Left lobe of liver (tissue), 2 donors: Measurements from ENCODE around the gene MAP3K20. TPM values are rescaled to one million over a fixed set of nuclear protein-coding genes. Genes with fewer than 3 reads are reported as not detected.
"Not testable (repeated sequence)": the region's sequence is repeated elsewhere in the genome, so short reads cannot be mapped to it uniquely, and the experiment has no call there.

ENCODE experiments used
- ATAC-seq: fragments of 200-7000 bp; cut with Tn5 transposase; one replicate; pipeline ENCODE4 v1.9.1; 2020; ENCODE audit warnings: mild to moderate bottlenecking, moderate library complexity
- DNase-seq: peaks from one replicate; pipeline ENCODE4 v3.0.0-alpha.2; 2020; ENCODE audit warnings: low spot score
- total RNA-seq: library from RNA; stranded (reverse); gene quantifications from one replicate; pipeline ENCODE4 v1.2.1, GENCODE V29; 2021
- donor health status: DM: no; HTN: no; CAD: no; lungs with moderate emphysema.
- donor health status: DM: no; HTN: yes; CAD: no.

MAP3K20 gene
- total RNA-seq, 1 donor from 2014 or later = 13.7 TPM

DNA sequence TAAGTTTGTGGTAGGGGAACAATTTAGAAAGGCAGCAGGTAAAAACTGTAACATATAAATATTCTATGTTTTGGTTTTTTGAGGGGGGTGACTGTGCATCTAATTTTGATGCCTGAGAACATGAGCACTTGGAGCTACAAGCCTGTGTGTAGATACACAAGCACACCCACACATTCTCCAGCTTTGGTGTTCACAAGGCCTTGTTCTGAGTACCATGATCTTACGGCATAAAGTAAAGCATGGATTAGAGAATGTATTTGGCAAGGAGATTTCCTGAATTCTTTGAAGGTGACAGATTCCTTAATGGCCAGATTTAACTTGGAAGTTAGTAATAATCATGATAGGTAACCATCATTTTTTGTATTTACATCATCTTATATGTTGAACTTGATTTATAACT is 42.7 kb downstream of the MAP3K20 start:
- ATAC-seq = no peak
- no peak for DNase-seq

DNA sequence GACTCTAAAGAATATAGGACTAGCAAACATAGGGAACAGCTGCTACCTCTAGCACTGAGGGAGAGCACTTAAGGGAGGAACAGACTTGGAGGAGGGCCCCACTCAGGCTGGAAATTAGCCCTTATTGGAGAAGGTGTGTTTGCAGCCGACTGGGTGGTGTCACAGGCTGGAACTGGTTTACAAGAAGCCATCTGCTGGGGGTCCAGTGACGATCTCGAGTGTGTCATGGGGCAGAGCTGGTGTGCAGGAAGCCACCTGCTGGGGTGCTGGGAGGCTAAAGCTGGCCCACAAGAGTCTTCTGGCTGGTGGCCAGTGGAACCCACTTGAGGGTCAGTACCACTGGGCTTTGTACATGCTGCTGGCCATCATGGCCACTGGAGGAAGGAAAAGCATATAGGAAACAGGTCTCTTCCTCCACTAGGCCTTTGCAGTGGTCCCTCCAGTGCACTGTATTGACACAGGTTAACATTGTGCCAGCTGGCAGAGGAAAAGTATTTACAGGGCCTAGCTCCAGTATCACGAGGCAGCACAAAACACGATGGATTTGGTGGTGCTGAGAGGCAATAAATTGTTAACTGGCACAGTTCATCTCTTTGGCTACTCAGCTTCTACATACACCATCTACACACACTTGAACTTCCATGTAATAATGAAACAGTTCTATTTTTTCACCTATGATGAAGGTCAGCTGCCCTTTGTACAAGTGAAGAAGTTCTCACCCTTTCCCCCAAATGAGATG is 43.6 kb downstream of the MAP3K20 start:
- peak; percentile 54 for DNase-seq

DNA sequence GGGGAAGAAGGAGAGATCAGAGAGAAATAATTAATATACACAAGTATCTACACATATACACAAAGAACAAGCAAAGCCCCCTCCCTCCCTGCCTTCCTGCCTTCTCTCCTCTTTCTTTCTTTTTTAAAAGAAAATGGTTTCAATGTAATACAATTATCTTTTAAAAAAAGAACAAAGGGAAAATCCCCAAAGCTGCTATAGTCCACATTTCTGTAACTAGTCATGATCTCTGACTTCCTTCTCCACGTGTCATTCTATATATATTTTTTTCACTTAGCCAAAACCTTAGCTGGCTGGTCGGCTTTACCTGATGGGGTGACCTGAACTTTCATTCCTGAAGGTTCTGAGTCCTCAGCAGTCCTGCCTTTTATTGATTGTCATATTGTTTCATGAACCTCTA is 44.3 kb downstream of the MAP3K20 start:
- ATAC-seq (no peak), DNase-seq (no peak)

More for the DNA sequence above, 43.6 kb downstream of the MAP3K20 start:
- ATAC-seq = peak; percentile 94

DNA sequence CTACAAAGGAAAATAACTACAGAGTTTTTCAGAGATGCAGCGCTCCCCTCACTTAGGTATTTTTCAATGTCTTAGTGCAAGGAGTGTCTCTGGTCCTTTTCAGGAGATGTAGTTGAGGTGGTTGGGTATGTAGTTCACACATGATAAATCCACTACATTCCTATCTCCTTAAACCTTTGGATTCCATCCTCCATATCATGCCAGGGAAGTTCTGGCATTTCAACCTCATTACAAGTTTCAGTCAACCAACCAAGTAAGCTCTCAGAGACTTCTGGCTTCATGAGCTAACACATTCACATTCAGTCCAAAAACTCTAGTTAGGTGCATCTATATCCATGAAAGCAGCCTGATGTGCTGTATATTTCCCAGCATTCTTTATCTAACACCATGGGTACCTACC is 47.3 kb downstream of the MAP3K20 start:
- ATAC-seq = no peak

DNA sequence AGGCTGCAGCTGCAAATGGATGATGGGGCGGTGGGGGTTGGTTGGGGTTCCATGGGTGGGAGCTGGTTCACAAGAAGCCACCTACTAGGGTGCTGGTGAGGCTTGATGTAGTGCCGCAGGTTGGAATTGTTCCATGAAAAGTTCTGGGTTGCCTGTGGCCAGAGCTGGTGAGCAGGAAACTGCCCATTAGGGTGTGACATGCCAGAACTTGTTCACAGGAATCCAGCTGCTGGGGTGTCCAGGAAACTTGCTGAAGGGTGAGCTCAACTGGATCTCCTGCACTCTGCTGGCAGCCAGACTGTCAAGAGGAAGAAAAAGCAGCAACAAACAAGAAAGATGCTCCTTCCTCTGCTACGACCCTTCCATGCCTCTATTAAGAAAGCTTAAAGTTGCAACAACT is 48.8 kb downstream of the MAP3K20 start:
- no peak for DNase-seq
- no peak for ATAC-seq

More for the DNA sequence above, 47.3 kb downstream of the MAP3K20 start:
- DNase-seq = no peak

DNA sequence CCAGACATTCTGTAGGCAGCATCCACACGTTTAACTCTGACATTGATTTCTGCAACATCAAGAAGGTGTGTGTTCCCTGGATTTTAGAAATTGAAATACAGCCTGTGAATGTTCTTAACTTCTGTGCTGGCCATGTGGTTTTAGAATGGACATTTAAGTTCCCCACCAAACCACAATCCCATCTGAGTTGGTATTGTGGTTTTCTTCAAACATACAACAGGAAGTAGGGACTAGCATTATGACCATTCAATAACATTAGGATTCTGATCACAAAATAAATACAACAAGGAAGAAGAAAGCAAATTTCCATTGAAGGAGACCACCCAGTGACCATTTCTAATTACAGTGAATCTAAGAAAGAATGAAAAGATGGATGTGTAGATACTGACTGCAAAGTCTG is 51.2 kb downstream of the MAP3K20 start:
- no peak for ATAC-seq
- no peak for DNase-seq

DNA sequence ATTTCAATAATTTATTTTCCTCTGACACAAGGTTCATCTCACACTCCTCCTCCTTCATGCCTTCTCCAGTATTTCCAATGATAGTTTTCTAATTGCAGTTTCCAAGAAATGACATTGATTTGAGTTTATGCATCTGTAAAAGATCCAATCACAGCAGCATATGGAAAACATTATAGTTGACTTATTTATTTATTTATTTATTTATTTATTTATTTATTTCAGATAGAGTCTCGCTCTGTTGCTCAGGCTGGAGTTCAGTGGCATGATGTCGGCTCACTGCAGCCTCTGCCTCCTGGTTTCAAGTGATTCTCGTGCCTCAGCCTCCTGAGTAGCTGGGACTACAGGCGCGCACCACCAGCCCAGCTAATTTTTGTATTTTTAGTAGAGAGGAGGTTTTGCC is 52.5 kb downstream of the MAP3K20 start:
- not testable (repeated sequence) for ATAC-seq, DNase-seq

DNA sequence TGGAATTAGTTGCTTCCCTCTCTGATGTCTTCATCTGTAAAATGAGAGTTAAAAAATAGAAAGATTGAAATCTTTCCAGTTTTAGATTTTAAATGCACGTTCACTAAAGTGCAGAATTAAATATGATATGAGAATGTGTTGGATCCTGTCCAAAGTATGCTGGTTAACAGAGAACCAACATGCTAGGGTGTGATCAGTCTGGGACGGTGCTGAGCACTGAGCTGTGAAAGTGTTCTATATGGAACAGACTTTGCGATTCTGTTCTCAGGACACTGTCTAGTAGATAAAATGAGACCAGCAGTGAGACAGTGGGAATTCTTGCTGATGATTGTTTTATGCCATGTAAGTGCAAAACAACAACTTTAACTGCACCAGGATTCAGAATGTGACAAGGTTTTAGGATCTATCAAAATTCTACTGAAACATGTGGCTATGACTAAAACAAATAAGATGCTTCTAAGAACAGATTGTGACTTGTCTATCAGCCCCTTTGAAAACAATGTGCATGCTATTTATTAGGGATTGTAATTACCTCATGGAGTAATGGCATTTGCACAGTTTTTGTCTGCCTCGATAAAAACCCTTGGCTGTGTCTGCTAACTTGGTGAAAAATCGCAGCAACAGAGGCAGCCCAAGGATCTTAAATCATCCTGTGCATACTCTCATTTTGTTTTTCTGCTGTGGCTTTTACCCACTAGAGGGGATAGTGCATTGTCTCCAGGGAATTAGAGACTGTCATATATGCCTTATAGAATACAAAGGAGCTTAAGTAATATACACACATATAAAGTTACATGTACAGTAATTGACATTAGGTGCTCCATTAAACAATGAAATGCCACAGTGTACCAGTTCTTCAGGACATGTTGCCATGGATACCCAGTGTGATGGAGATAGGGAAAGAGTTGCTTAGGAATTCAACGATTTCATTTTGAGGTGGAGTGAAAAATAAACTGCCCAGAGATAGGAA is 55.1 kb downstream of the MAP3K20 start:
- DNase-seq (no peak), ATAC-seq (no peak)

DNA sequence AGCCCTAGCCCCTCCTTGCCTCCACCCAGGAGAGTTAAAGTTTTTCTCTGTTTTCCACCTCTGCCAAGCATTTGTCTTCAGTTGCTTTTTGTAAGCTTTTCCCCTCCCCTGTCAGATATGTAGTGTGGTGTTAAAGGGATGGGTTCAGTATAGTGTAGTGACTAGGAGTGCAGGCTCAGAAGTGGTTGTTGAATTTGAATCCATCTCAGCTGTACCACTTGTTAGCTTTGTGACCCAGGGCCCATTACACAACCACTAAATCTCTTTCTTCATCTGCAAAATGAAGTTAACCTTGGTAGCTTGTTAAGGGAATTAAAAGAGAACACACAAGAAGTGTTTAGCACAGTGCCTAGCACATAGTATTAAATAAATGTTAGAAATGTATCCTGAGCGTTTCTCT is 56.9 kb downstream of the MAP3K20 start:
- peak; percentile 60 for ATAC-seq
- DNase-seq = no peak

DNA sequence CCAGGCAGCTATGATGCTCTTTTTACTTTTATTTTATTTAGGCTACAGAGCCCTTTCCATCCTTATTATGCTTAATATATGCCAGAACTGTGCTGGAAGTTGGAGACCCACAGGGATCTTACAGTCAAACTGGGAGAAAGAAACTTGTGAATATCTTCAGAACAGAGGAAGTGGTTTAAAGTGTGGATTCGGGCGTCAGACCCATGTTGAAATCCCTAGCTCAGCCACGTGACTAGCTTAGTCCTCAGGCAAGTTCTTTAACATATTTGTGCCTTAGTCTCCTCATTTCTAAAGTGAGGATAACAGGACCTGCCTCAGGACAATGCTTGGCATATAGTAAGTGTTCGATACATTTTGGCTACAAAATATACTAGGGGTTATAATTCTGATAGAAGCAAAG is 59.1 kb downstream of the MAP3K20 start:
- DNase-seq (no peak), ATAC-seq (no peak)

DNA sequence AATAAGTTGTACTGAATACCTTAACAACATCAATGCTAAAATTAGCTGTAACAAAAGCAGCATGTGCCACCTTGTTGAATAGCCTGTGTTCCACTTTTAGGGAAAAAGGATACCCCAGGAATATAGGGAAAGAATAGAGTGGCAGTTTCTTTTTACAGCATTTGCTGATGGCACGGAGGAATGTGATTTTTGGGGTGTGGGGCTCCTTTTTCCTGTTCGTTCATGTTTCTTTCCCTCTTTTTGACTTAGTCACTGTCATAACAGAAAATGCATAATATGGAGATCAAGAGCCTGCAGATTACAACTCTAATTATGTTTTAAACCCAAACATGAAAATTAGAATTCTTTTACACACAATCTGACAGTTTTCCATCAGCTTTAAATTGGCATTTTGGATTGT is 60.4 kb downstream of the MAP3K20 start:
- ATAC-seq = no peak
- DNase-seq = no peak

DNA sequence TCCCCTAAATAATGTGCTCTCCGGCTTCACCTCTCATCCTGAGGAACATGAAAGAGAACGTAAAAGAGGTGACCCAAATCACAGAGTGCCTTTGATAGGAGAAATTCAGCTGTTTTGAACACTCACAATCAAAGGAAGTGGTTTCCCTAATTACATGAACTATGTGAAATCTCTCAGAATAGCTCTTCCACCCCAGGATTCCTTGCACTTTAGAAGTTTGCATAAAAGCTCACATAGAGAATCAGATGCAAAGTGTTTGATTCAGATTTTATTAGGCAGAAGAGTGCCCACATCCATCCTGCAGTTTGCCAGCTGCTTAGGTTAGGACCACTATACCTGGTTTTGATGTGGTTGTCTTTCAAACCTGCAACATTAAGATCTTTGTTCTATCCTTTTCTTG is 61.0 kb downstream of the MAP3K20 start:
- ATAC-seq (no peak), DNase-seq (no peak)

DNA sequence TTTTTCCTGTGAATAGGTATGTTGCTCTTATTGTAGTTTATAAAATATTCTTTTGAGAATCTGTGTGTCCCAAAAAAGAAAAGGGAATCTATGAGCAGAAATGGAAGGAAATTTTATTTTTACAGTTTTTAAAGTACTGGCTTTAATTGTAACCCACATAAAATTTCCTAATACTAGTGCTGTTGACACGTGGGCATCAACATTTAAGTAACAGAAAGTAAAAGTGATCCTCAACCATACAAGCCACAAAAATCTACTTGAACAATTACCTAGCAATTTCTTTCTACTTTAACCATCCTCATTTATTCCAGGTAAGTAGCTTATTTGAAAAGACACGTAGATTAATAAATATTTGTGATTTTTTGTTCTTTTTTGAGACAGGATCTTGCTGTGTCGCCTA is 62.0 kb downstream of the MAP3K20 start:
- peak; percentile 51 for ATAC-seq
- DNase-seq = no peak

DNA sequence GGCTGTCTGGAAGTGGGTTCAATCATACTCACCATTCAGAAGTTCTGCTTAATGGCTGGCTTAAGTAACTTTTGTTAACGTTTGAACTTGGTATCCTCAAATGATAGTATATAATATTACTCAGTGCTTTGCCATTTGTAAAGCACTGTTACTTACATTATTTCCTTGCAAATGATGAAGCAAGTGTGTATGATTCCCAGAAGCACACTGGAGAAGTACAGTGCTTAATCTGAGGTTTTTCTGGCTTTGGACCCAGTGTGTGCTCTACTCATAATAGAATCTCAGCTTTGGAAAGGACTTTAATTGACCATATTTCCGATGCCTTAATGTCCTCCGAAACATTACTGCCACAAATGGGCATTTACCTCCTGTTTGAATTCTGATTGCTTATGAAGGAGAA is 63.3 kb downstream of the MAP3K20 start:
- ATAC-seq (no peak), DNase-seq (no peak)

DNA sequence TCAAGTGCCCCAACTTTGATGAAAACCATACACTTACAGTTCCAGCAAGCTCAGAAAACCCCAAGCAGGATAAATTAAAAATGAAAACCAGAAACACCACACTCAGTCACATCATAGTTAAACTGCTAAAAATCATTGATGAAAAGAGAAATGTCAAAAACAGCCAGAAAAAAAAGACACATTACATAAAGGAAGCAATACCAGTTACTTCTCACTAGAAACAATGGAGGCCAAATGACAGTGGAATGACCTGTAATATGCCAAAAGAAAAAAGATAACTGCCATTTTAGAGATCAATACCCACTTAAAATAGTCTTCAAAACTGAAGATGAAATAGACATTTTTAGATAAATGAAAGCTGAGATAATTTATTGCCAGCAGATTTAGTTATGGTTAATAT is 66.0 kb downstream of the MAP3K20 start:
- ATAC-seq (no peak), DNase-seq (no peak)

DNA sequence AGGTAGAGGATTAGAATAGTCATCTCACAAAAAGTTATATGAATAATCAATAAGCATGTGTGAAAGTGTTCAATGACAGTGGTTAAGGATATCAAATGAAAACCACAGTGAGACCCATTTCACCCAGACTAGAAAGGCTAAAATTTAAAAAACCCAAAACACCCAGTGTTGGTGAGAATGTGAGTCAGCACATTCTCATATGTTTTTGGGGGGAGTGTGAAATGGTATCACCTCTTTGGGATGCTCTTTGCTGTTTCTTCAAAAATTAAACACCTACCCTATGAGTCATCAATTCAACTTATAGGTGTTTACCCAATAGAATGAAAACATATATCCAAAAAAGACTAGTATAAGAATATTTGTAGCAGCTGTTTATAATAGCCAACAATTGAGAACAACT is 69.8 kb downstream of the MAP3K20 start:
- ATAC-seq (no peak), DNase-seq (no peak)

DNA sequence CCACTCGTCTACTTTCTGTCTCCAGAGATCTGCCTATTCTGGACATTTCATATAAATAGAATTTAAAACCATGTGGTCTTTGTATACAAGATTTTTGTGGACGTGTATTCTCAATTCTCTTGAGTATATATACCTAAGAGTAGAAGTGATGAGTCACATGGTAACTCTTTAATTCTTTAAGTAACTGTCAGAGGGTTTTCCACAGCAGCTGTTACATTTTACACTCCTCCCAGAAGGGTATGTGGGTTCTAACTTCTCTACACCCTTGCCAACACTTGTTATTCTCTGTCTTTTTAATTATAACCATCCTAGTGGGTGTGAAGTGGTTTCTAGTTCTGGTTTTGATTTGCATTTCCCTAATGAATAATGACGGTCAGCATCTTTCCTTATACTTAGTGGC is 70.9 kb downstream of the MAP3K20 start:
- ATAC-seq = no peak
- no peak for DNase-seq

DNA sequence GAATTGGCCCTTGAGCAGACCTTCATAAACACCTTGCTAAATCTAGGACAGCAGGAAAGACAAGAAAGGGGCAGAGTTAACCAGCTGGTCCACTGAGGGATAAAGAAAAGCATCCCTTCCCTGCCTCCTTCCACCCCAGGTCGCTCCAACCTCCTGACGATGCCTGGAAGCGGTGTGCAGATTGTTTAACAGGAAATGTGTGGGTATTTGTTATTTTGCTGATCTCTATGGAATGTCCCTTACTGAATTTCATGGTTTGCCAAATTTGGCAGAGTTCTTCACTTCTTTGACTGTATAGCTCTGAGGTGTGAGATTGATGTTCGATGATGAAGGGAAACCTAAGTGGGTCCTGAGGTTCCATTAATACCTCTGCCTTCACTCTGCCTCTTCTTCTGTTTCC is 72.9 kb downstream of the MAP3K20 start:
- DNase-seq (no peak), ATAC-seq (no peak)

DNA sequence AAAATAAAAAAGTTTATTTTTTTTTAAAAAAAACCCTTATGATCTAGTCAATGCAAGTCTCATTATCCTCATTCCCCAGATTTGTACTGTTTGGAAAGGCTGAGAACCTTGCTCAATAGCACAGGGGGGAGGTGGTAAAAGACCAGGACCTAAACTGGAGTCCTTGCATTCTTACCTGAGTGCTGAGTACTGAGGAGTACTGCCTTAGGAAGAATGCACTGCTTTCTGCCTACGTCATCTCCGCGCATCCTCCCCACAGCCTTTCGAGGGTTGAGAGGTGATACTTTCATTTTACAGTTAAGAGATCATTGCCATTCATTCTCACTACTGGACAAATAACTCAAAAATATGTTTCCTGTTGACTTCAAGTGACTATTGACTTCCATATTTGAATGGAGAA is 73.8 kb downstream of the MAP3K20 start:
- DNase-seq = no peak
- no peak for ATAC-seq

DNA sequence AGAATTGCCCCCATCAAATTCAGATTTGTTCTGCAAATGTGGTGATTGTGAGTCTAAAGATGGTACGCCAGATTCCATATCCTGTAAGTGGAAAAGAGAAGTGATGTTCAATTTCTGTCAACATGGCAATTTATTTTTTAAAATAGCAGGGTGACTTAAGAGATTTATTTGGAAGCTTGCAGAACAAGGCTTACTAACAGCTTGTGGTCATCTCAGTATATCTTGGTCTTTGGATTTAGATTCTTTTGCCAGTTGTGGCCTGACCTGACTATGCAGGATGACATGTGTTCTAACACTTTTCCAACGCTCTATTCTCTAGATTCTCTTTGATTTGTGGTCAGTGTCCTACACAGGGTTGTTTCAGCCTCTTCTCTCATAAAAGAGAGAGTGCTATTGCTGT is 74.4 kb downstream of the MAP3K20 start:
- ATAC-seq (no peak), DNase-seq (no peak)

DNA sequence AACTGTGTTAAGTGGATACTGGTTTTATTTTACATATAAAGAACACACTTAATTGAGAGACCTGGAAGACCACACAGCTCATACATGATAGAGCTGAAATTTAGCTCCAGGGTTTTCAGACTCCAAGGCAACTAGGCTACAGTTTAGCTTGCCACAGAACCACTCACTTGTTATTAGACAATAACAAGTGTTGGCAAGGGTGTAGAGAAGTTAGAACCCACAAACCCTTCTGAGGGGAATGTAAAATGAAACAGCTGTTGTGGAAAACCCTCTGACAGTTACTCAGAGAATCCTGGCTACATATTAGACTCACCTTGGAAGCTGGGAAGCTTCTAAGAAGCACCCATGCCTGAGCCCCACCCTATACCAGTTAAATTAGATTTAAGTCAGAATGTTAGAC is 75.3 kb downstream of the MAP3K20 start:
- no peak for DNase-seq
- ATAC-seq = no peak
